H9 (cell line): ENCODE results near the gene NDST1. TPM values are rescaled to one million over a fixed set of nuclear protein-coding genes. Genes with fewer than 3 reads are reported as not detected.

Source experiments
- DNase-seq: peaks from one replicate; pipeline ENCODE4 v3.0.0-alpha.2; 2017
- H2AFZ ChIP-seq: one replicate; pipeline ENCODE4 v1.6.1; 2013; ENCODE audit warnings: mild to moderate bottlenecking, low read length, control low read depth, moderate library complexity
- H2AK5ac ChIP-seq: 2 replicates; pipeline ENCODE4 v1.6.1; 2013; ENCODE audit warnings: low read length, control low read depth, mixed read lengths; ENCODE audit not compliant: insufficient read length
- H2BK120ac ChIP-seq: one replicate; pipeline ENCODE4 v1.6.1; 2013; ENCODE audit warnings: low read depth, mild to moderate bottlenecking, low read length, control low read depth, inconsistent platforms; ENCODE audit not compliant: poor library complexity, severe bottlenecking
- H2BK12ac ChIP-seq: 2 replicates; pipeline ENCODE4 v1.6.1; 2013; ENCODE audit warnings: low read length, control low read depth, mixed read lengths, low read depth; ENCODE audit not compliant: insufficient read length
- H2BK15ac ChIP-seq: 2 replicates; pipeline ENCODE4 v1.6.1; 2013; ENCODE audit warnings: low read depth, low read length, control low read depth
- H2BK20ac ChIP-seq: one replicate; pipeline ENCODE4 v1.6.1; 2013; ENCODE audit warnings: low read depth, mild to moderate bottlenecking, low read length, control low read depth, inconsistent platforms; ENCODE audit not compliant: poor library complexity, severe bottlenecking
- H2BK5ac ChIP-seq: 2 replicates; pipeline ENCODE4 v1.6.1; 2013; ENCODE audit warnings: low read length, control low read depth, mixed read lengths; ENCODE audit not compliant: insufficient read length
- H3K14ac ChIP-seq: 2 replicates; pipeline ENCODE4 v1.6.1; 2013; ENCODE audit warnings: low read length, control low read depth; ENCODE audit not compliant: insufficient read depth
- H3K18ac ChIP-seq: 2 replicates; pipeline ENCODE4 v1.6.1; 2013; ENCODE audit warnings: low read depth, mild to moderate bottlenecking, mixed read lengths, low read length, control low read depth; ENCODE audit not compliant: insufficient read length
- H3K23ac ChIP-seq: 2 replicates; pipeline ENCODE4 v1.6.1; 2013; ENCODE audit warnings: low read length, control low read depth, mixed read lengths, low read depth; ENCODE audit not compliant: insufficient read length
- H3K23me2 ChIP-seq: 2 replicates; pipeline ENCODE4 v1.6.1; 2013; ENCODE audit warnings: low read depth, mild to moderate bottlenecking, mixed read lengths, low read length, control low read depth; ENCODE audit not compliant: insufficient read length, poor library complexity, severe bottlenecking
- H3K27ac ChIP-seq: 2 replicates; pipeline ENCODE4 v1.5.1; 2013; ENCODE audit warnings: low read length, control low read depth, mixed read lengths, low read depth; ENCODE audit not compliant: insufficient read length
- H3K27me3 ChIP-seq: 2 replicates; pipeline ENCODE4 v1.6.1; 2013; ENCODE audit warnings: low read length, control low read depth, inconsistent platforms; ENCODE audit not compliant: insufficient read depth
- H3K4ac ChIP-seq: 2 replicates; pipeline ENCODE4 v1.6.1; 2013; ENCODE audit warnings: low read depth, mild to moderate bottlenecking, control low read depth, inconsistent platforms, low read length, moderate library complexity
- H3K4me1 ChIP-seq: 2 replicates; pipeline ENCODE4 v1.6.1; 2013; ENCODE audit warnings: low read length, control low read depth, inconsistent platforms; ENCODE audit not compliant: insufficient read depth
- H3K4me2 ChIP-seq: 2 replicates; pipeline ENCODE4 v1.6.1; 2013; ENCODE audit warnings: low read length, control low read depth, mixed read lengths; ENCODE audit not compliant: insufficient read length, insufficient read depth
- H3K56ac ChIP-seq: 2 replicates; pipeline ENCODE4 v1.6.1; 2013; ENCODE audit warnings: low read depth, mild to moderate bottlenecking, mixed read lengths, low read length, control low read depth; ENCODE audit not compliant: insufficient read length
- H3K79me1 ChIP-seq: 2 replicates; pipeline ENCODE4 v1.6.1; 2013; ENCODE audit warnings: low read depth, mild to moderate bottlenecking, moderate library complexity, low read length, control low read depth, inconsistent platforms; ENCODE audit not compliant: insufficient read depth, poor library complexity, severe bottlenecking
- H3K79me2 ChIP-seq: 2 replicates; pipeline ENCODE4 v1.6.1; 2013; ENCODE audit warnings: low read length, control low read depth, inconsistent platforms; ENCODE audit not compliant: insufficient read depth
- H3K9ac ChIP-seq: 2 replicates; pipeline ENCODE4 v1.6.1; 2013; ENCODE audit warnings: low read length, control low read depth, mixed read lengths; ENCODE audit not compliant: insufficient read length; ENCODE audit errors: extremely low read depth
- H3K9me3 ChIP-seq: one replicate; pipeline ENCODE4 v1.6.1; 2013; ENCODE audit warnings: low read depth, low read length, inconsistent platforms; ENCODE audit not compliant: control insufficient read depth
- H3T11ph ChIP-seq: one replicate; pipeline ENCODE4 v1.6.1; 2013; ENCODE audit warnings: mild to moderate bottlenecking, low read length, control low read depth, inconsistent platforms
- H4K20me1 ChIP-seq: one replicate; pipeline ENCODE4 v1.6.1; 2013; ENCODE audit not compliant: control insufficient read depth, insufficient read length, insufficient read depth
- H4K5ac ChIP-seq: 2 replicates; pipeline ENCODE4 v1.6.1; 2013; ENCODE audit warnings: low read depth, mild to moderate bottlenecking, mixed read lengths, low read length, control low read depth; ENCODE audit not compliant: insufficient read length
- H4K8ac ChIP-seq: replicated peaks from 2 replicates; pipeline ENCODE4 v1.6.1; 2013; ENCODE audit warnings: low read length, control low read depth, mixed read lengths, low read depth; ENCODE audit not compliant: insufficient read length
- H4K91ac ChIP-seq: 2 replicates; pipeline ENCODE4 v1.6.1; 2013; ENCODE audit warnings: low read depth, mild to moderate bottlenecking, moderate library complexity, mixed read lengths, low read length, control low read depth; ENCODE audit not compliant: insufficient read length
- H3K27ac Mint-ChIP-seq, 3 experiments: 2 replicates in 2 of 3; 3 replicates in 1 of 3; pipeline ENCODE4 v1.8.0; 2020 to 2021; ENCODE audit warnings: mixed read lengths in 3 of 3, mild to moderate bottlenecking in 1 of 3, moderate library complexity in 1 of 3
- H3K27me3 Mint-ChIP-seq: 2 replicates; pipeline ENCODE4 v1.8.0; 2021; ENCODE audit warnings: low read depth, mild to moderate bottlenecking, moderate library complexity, mixed read lengths
- H3K36me3 Mint-ChIP-seq, 3 experiments: 2 replicates in 2 of 3; 3 replicates in 1 of 3; pipeline ENCODE4 v1.8.0; 2020 to 2021; ENCODE audit warnings: low read depth in 3 of 3, mixed read lengths in 3 of 3; ENCODE audit not compliant: insufficient read depth in 1 of 3
- H3K4me1 Mint-ChIP-seq, 2 experiments: 2 replicates each; pipeline ENCODE4 v1.8.0; 2020; ENCODE audit warnings: mixed read lengths in 2 of 2
- H3K4me3 Mint-ChIP-seq, 2 experiments: 2 replicates in 1 of 2; 3 replicates in 1 of 2; pipeline ENCODE4 v1.8.0; 2020 to 2021; ENCODE audit warnings: mild to moderate bottlenecking in 2 of 2, mixed read lengths in 2 of 2, moderate library complexity in 1 of 2
- H3K9me3 Mint-ChIP-seq, 2 experiments: 2 replicates in 1 of 2; 3 replicates in 1 of 2; pipeline ENCODE4 v1.8.0; 2020; ENCODE audit warnings: mild to moderate bottlenecking in 2 of 2, mixed read lengths in 2 of 2, moderate library complexity in 1 of 2
- CTCF ChIP-seq: fragments of 200-600 bp; sonication (generic); conservative IDR thresholded peaks from 3 replicates; pipeline ENCODE4 v1.8.0; 2021; ENCODE audit warnings: antibody characterized with exemption, mild to moderate bottlenecking
- WGBS: extraction: QIAGEN DNeasy Blood & Tissue Kit; methylation state at CpG from one replicate; pipeline ENCODE4 v1.1.7; 2013; ENCODE audit warnings: missing lambda C conversion rate, low lambda C conversion rate, mixed read lengths; ENCODE audit not compliant: insufficient read length; ENCODE audit errors: extremely low coverage; 5-methylcytosine and 5-hydroxymethylcytosine counted together
- total RNA-seq: library from RNA; stranded (reverse); gene quantifications from 2 replicates; pipeline ENCODE4 v1.2.1, GENCODE V29; 2021

NDST1 gene
- total RNA-seq, 1 experiment from 2014 or later = 65.5 TPM

GRCh38 chr5:150562832-150563231 lies 54.9 kb downstream of the NDST1 start:
- no peak overlapping the region for H4K5ac ChIP-seq
- no peak overlapping the region for H2AK5ac ChIP-seq
- no peaks in the 10 kb centered on the region for H3K79me1 ChIP-seq
- H2BK120ac ChIP-seq = no peak overlapping the region
- no peak overlapping the region for H3K14ac ChIP-seq
- H3K4ac ChIP-seq = no peak overlapping the region
- no peak overlapping the region for H4K91ac ChIP-seq
- no peak overlapping the region for H3T11ph ChIP-seq
- no peak overlapping the region for H3K9ac ChIP-seq
- H2AFZ ChIP-seq = no peak overlapping the region
- no peak overlapping the region for H2BK15ac ChIP-seq
- H3K4me2 ChIP-seq = no peak overlapping the region
- H3K27me3 ChIP-seq = no peaks in the 10 kb centered on the region
- no peaks in the 10 kb centered on the region for H3K4me1 ChIP-seq
- peak; percentile 85 for TF ChIP-seq CTCF
- Mint-ChIP-seq H3K36me3 (no peaks in the 10 kb centered on the region), H3K4me1 (peaks cover 8% of the 10 kb centered on the region in 2 experiments), H3K27me3 (no peaks in the 10 kb centered on the region; the same call in none of the 2 replicates), H3K9me3 (no peaks in the 10 kb centered on the region; a peak in 1 of 5 replicates), H3K27ac (no peak overlapping the region), H3K4me3 (no peak overlapping the region)
- H3K23ac ChIP-seq = no peak overlapping the region
- DNase-seq = no peak
- no peaks in the 10 kb centered on the region for H3K9me3 ChIP-seq
- no peak overlapping the region for H2BK20ac ChIP-seq
- no peak overlapping the region for H4K8ac ChIP-seq
- H4K20me1 ChIP-seq = no peaks in the 10 kb centered on the region
- no peak overlapping the region for H2BK5ac ChIP-seq
- H3K18ac ChIP-seq = no peak overlapping the region
- H3K27ac ChIP-seq = no peak overlapping the region
- no peak overlapping the region for H2BK12ac ChIP-seq
- WGBS = no CpG with 5 or more reads among the region's 2 CpGs
- no peaks in the 10 kb centered on the region for H3K23me2 ChIP-seq
- H3K56ac ChIP-seq = no peak overlapping the region
- no peaks in the 10 kb centered on the region for H3K79me2 ChIP-seq
